ENCODE data around the gene ITGB1BP2. TPM values are rescaled to one million over a fixed set of nuclear protein-coding genes. Genes with fewer than 3 reads are reported as not detected.
"Not testable (repeated sequence)": the region's sequence is repeated elsewhere in the genome, so short reads cannot be mapped to it uniquely, and the experiment has no call there.

The ITGB1BP2 gene
- total RNA-seq: 1 to 10 TPM; 4.9 to 6.6 TPM

DNA sequence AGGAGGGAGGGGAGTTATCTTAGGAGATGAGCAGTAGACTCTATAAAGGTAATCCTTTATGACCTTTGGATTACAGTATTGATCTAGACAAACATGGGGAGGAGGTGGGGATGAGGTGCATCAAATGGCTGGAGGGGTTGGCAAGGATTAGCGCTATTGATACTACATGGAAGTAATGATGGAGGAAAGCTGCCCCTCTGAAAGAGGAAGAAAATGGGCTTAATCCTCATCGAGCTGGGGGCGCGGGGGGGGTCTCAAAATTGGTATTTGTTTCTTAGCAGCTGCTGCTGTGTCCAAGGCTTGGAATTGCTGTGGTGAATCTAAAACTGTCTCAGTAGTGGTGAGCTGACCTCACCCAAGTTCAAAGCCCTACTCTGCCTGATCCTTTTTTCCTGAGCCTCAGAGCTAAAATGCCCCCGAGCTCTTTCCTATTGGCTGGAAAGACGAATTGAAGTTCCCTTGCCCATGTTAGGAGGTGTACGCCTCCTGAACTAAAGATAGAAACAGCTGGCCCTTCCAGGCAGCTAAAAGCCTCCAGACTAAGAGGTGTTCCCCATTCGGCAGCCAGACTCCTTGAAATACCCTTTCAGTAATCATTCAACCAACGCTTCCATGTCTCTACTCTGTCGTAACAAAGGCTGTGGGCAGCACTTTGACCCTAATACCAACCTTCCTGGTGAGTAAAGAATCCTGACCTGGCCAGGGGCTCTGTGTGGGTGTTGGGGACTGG lies at the start of gene ITGB1BP2:
ITGB1BP2 (plus strand) TSS at position 556 of the 730 bp plus-strand sequence; CDS start at position 613, 57 bp downstream.
- Mint-ChIP-seq H3K36me3 (peaks cover 33% of the 10 kb centered on the region), H3K27me3 (no peaks in the 10 kb centered on the region), H3K9me3 (no peaks in the 10 kb centered on the region), H3K4me3 (no peak within 1 kb of the TSS), H3K4me1 (peaks cover 14% of the 10 kb centered on the region), H3K27ac (peak within 1 kb of the TSS; percentile 73)
- DNase-seq: no peak
- POLR2A ChIA-PET: interaction anchor here (0.6 to 0.7 kb wide), 2 partner anchors 200 to 235 kb away, joined by 3 to 10 read pairs; no protein-coding TSS in a partner anchor
- no peak for ATAC-seq (ENCODE audit: low read depth)

DNA sequence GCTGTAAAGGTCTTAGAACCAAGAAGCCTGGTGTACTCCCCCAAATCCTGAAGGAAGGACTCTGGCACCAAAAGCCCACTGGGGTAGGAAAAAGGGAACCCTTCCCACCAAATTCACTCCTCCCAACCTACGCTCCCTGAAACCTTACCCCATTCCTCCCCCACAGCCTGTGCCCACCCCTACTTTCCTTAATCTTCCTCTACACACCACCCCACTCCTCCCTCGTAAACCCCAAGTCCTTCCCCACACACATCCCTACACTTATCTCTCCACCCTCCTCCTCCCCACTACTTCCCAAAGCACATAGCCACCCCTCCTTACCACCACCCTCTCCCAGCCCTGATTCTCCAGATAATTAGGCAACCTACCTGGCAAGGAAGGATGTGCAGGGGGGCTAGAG lies 49.3 kb upstream of the ITGB1BP2 start:
- Mint-ChIP-seq H3K36me3 (peaks cover 4% of the 10 kb centered on the region), H3K4me3 (peak overlapping the region; percentile 78), H3K9me3 (no peaks in the 10 kb centered on the region), H3K4me1 (peaks cover 18% of the 10 kb centered on the region), H3K27me3 (no peaks in the 10 kb centered on the region), H3K27ac (peak overlapping the region; percentile 36)
- POLR2A ChIA-PET: interaction anchor here (1.2 to 5.1 kb wide), 3 partner anchors 32 to 114 kb away, joined by 3 to 43 read pairs (median 4); partner anchors contain the start of genes NONO and TAF1
- DNase-seq (no peak), ATAC-seq (ENCODE audit: low read depth) (no peak)

DNA sequence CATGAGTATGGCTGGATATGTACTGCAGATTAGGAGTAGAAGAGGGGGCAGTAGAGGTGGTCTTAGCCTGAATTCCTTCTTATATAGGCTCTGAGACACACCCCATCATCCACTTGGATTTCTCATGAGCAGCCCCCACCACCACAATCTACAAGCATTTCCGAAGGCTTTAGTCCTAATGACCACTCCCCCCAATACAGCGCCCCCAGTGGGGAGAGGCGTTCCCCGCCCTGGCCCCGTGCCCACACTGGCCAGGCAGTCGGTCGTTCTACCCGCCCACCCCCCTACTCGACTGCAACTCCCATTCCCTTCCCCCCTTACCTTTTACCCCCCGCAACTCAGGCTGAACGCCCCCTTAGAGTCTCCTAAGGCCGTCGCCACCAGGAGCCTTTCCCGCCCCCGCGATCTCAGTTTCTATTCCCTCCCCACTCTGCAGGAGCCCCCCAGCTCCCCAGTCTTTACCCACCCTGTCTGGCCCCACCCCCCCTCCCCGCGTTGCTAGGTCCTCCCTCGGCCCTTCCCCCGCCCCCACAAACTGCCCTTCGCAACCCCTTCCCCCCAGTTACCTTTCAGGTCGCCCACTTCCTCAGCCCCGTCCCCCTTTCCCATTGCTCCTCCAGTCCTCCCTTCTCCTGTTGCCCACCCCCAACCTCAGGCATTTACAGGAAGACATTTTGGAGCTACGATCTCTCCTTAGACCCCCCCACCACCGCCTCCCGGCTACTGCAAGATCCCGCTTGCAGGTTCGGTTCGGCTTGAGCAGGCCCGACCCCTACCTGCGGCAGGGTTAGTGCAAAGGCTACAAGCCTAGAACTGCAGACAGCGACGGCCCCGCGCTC lies 48.1 kb upstream of the ITGB1BP2 start:
- peak; percentile 49 for DNase-seq
- H3K36me3 Mint-ChIP-seq: peaks cover 4% of the 10 kb centered on the region
- H3K27me3 Mint-ChIP-seq: no peaks in the 10 kb centered on the region
- H3K9me3 Mint-ChIP-seq: no peaks in the 10 kb centered on the region
- peaks cover 18% of the 10 kb centered on the region for H3K4me1 Mint-ChIP-seq
- peak overlapping the region; percentile 90 for H3K4me3 Mint-ChIP-seq
- POLR2A ChIA-PET: interaction anchor here (1.1 to 5.1 kb wide), 6 partner anchors 30 to 280 kb away, joined by 3 to 43 read pairs (median 9); partner anchors contain the start of genes NONO, OGT and TAF1
- ATAC-seq (ENCODE audit: low read depth): no peak
- H3K27ac Mint-ChIP-seq: peak overlapping the region; percentile 94

DNA sequence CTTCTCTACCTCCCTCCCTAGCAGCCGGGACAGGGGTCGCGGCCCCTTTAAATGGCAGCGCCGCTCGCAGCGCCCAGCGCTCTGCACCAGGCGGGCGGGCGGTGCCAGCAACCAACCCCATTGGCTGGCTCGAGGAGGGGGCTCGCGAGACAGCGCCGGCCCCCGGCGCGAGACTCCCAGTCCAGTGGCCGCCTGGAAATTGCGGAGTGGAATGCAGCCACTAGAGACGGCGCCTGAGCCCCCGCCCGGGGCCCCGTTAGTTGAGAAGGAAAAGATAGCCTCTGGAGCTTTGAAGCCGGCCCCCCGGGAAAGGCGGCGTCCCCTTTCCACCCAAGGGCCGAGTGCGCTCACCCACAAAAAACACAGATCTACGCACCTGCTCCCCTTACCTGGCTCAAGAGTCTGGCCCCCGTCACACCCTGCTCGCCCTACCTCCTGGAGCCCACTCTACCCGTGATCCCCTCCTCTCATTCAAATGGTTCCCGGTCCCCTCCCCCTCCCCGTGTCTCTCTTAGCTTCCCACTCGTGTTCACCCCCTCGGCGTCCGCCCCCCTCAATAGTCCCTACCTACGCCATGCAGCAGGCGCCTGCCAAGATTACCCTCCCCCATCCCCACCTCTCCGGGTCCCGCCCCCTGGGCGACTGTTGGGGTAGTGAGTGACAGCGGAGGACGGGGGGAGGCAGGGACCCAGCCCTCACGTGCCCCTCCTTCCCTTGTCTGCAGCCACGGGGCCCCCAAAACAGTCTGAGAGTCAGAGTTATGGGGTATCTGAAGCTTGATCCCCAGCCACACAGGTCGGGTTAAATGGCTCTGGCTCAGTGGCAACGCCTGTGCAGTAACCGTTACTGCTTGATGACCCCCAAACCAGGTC lies 47.2 kb upstream of the ITGB1BP2 start, which contains the start of gene ZMYM3:
ZMYM3 (minus strand) TSS at position 49 of the 872 bp plus-strand sequence. CDS start 885 bp downstream, outside the sequence.
- Mint-ChIP-seq H3K36me3 (peaks cover 2% of the 10 kb centered on the region), H3K4me3 (peak within 1 kb of the TSS; percentile 90), H3K9me3 (no peaks in the 10 kb centered on the region), H3K27ac (peak within 1 kb of the TSS; percentile 94), H3K4me1 (peaks cover 18% of the 10 kb centered on the region), H3K27me3 (no peaks in the 10 kb centered on the region)
- POLR2A ChIA-PET: interaction anchor here (0.5 to 5.1 kb wide), 8 partner anchors 30 to 779 kb away, joined by 3 to 43 read pairs (median 6); partner anchors contain the start of genes NONO, OGT and TAF1
- peak; percentile 79 for DNase-seq
- ATAC-seq (ENCODE audit: low read depth): peak; percentile 90

DNA sequence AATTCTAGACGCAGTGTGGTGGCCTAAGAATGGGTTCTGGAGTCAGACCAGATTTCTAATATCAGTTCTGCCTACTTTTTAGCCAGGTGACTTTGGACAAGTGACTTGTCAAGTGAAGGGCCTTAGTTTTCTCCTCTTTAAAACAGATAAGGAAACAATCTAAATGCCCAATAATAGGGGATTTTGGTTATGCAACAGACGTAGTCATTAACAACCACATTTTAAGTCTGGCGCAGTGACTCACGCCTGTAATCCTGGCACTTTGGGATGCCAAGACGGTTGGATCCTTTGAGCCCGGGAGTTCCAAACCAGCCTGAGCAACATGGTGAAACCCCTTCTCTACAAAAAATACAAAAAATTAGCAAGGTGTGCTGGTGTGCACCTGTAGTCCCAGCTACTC lies 45.5 kb upstream of the ITGB1BP2 start:
- Mint-ChIP-seq H3K36me3 (no peaks in the 10 kb centered on the region), H3K4me1 (peaks cover 17% of the 10 kb centered on the region), H3K27ac (peak overlapping the region; percentile 94), H3K9me3 (no peaks in the 10 kb centered on the region), H3K27me3 (no peaks in the 10 kb centered on the region), H3K4me3 (peak overlapping the region; percentile 90)
- POLR2A ChIA-PET: interaction anchor here (5.1 kb wide), 1 partner anchor 28 kb away, joined by 43 read pairs; the partner anchor contains the start of gene NONO
- ATAC-seq (ENCODE audit: low read depth) (no peak), DNase-seq (no peak)

DNA sequence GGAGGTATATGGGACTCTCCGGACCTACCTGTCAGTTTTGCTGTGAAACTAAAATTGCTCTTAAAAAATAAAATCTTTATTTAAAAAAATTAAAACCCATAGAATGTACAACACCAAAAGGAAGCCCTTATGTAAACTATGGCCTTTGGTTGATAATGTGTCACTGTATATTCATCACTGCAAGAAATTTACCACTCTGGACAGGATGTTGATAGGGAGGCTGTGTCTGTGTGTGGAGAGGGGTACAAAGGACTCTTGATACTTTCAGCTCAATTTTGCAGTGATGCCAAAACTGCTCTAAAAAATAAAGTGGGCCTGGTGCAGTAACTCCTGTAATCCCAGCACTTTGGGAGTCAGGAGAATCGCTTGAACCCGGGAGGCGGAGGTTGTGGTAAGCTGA lies 44.7 kb upstream of the ITGB1BP2 start:
- ATAC-seq (ENCODE audit: low read depth): no peak

DNA sequence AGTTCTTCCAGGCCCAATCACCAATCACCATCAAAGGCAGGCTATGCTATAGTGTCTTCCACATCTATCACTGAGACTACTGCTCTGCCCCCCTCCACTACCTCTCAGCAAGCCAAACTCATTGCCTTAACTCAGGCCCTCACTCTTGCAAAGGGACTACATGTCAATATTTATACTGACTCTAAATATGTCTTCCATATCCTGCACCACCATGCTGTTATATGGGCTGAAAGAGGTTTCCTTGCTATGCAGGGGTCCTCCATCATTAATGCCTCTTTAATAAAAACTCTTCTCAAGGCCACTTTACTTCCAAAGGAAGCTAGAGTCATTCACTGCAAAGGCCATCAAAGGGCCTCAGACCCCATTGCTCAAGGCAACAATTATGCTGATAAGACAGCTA lies 32.9 kb upstream of the ITGB1BP2 start:
- H3K27me3 Mint-ChIP-seq; H3K27ac Mint-ChIP-seq; POLR2A ChIA-PET; DNase-seq; ATAC-seq (ENCODE audit: low read depth); H3K36me3 Mint-ChIP-seq; H3K4me1 Mint-ChIP-seq; H3K4me3 Mint-ChIP-seq; H3K9me3 Mint-ChIP-seq: not testable (repeated sequence)

More for the DNA sequence above, 44.7 kb upstream of the ITGB1BP2 start:
- no peak overlapping the region for H3K27ac Mint-ChIP-seq
- POLR2A ChIA-PET: interaction anchor here (5.1 kb wide), 1 partner anchor 27 kb away, joined by 43 read pairs; the partner anchor contains the start of gene NONO
- H3K36me3 Mint-ChIP-seq: no peaks in the 10 kb centered on the region
- H3K4me3 Mint-ChIP-seq: no peak overlapping the region
- H3K9me3 Mint-ChIP-seq: no peaks in the 10 kb centered on the region
- H3K4me1 Mint-ChIP-seq: peaks cover 11% of the 10 kb centered on the region
- DNase-seq: no peak
- no peaks in the 10 kb centered on the region for H3K27me3 Mint-ChIP-seq

DNA sequence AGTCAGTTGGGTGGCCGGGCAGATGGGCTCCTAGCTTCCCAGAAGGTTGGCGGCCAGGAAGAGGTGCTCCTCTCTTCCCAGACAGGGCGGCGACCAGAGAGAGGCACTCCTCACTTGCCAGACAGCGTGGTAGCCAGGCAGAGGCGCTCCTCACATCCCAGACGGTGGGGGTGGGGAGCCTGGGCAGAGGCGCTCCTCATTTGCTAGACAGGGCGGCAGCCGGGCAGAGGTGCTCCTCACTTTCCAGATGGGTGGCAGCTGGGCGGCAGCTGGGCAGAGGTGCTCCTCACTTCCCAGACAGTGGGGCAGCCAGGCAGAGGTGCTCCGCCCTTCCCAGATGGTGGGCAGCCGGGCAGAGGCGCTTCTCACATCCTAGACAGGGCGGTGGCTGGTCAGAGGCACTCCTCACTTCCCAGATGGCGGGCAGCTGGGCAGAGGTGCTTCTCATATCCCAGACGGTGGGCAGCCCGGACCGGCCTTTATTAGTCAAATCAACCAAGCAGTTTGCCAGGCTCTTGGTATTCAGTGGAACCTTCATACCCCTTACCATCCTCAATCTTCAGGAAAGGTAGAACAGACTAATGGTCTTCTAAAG lies 31.7 kb upstream of the ITGB1BP2 start:
- POLR2A ChIA-PET: no interaction called here
- no peaks in the 10 kb centered on the region for H3K27me3 Mint-ChIP-seq
- no peaks in the 10 kb centered on the region for H3K9me3 Mint-ChIP-seq
- ATAC-seq (ENCODE audit: low read depth): no peak
- no peak for DNase-seq
- H3K27ac Mint-ChIP-seq: no peak overlapping the region
- peaks cover 1% of the 10 kb centered on the region for H3K36me3 Mint-ChIP-seq
- no peaks in the 10 kb centered on the region for H3K4me1 Mint-ChIP-seq
- H3K4me3 Mint-ChIP-seq: no peak overlapping the region

DNA sequence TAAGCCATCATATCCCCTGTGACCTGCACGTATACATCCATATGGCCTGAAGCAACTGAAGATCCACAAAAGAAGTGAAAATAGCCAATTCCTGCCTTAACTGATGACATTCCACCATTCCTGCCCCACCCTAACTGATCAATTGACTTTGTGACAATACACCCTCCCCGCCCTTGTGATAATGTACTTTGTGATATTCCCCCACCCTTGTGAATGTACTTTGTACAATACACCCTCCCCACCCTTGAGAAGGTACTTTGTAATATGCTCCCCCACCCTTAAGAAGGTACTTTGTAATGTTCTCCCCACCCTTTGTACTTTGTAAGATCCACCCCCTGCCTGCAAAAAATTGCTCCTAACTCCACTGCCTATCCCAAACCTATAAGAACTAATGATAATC lies 29.2 kb upstream of the ITGB1BP2 start:
- H3K4me3 Mint-ChIP-seq: not testable (repeated sequence)

DNA sequence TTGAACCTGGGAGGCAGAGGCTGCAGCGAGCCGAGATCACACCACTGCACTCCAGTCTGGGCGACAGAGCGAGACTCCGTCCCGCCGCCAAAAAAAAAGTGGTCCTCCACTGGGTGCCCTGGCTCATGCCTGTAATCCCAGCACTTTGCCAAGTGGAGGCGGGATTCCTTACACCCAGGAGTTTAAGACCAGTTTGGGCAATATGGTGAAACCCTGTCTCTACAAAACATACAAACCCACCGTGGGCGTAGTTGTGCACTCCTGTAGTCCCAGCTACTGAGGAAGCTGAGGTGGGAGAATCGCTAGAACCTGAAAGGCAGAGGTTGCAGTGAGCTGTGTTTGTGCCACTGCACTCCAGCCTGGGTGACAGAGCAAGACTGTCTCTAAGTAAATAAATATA lies 20.2 kb upstream of the ITGB1BP2 start:
- H3K9me3 Mint-ChIP-seq; DNase-seq; H3K27ac Mint-ChIP-seq; ATAC-seq (ENCODE audit: low read depth); H3K36me3 Mint-ChIP-seq; POLR2A ChIA-PET; H3K27me3 Mint-ChIP-seq; H3K4me3 Mint-ChIP-seq: not testable (repeated sequence)
- peaks cover 16% of the 10 kb centered on the region for H3K4me1 Mint-ChIP-seq

More for the DNA sequence above, 29.2 kb upstream of the ITGB1BP2 start:
- H3K4me1 Mint-ChIP-seq; H3K36me3 Mint-ChIP-seq; H3K27ac Mint-ChIP-seq; H3K27me3 Mint-ChIP-seq; H3K9me3 Mint-ChIP-seq; ATAC-seq (ENCODE audit: low read depth); DNase-seq; POLR2A ChIA-PET: not testable (repeated sequence)

DNA sequence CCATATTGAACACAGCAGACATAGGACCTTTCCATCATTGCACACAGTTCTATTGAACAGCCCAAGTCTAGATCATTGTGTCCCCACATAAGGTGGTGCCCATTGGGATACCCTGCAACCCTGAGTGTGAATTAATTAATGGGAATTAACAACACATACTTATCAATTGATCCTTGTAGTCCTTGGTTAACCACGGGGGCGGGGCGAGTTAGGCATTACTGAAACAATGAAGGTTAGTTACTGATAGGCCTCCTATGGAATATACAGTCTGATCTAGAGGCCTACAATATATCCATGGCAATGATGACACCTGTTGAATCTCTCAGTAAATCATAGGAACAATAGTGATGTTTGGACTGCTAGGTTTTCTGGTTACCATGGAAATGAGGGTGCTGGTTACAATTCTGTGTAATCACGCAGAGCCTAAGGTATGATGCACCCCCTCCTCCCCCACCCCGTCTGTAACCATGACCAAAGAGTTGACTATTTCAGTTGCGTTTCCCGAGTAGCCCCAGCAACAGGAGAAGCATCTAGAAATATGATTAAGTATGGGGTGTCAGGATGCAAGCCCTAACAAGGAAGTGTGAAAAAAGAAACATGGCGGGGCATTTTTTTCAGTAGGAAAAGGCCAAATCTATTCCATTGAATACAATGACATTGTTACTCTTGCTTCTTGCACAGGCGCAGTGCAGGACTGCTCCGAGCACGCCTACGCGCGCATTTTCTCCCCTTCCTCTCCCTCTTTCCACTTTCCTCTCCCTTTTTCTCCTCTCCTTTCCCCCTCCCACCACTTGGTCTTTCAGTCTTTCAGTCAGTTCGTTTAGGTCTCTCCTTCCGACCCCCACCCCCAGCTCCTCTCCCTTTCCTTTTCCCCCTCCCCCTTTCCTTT lies 18.8 kb upstream of the ITGB1BP2 start:
- no peaks in the 10 kb centered on the region for H3K27me3 Mint-ChIP-seq
- ATAC-seq (ENCODE audit: low read depth) (peak; percentile 51), DNase-seq (no peak)
- POLR2A ChIA-PET: interaction anchor here (0.6 to 2.4 kb wide), 19 partner anchors 9 to 339 kb away, joined by 3 to 43 read pairs (median 5); partner anchors contain the start of genes CXCR3, IL2RG, OGT and SNX12
- H3K9me3 Mint-ChIP-seq: no peaks in the 10 kb centered on the region
- H3K4me1 Mint-ChIP-seq: peaks cover 18% of the 10 kb centered on the region
- H3K4me3 Mint-ChIP-seq: peak overlapping the region; percentile 93
- peaks cover 8% of the 10 kb centered on the region for H3K36me3 Mint-ChIP-seq
- peak overlapping the region; percentile 99 for H3K27ac Mint-ChIP-seq
